CD4-positive, alpha-beta T cell treated with Interleukin-21 for 1 hour (primary cell): ENCODE results near the gene PXDN.
"Not testable (repeated sequence)": the region's sequence is repeated elsewhere in the genome, so short reads cannot be mapped to it uniquely, and the experiment has no call there.

ENCODE experiments used
- DNase-seq: peaks from one replicate; pipeline ENCODE4 v3.0.0-alpha.2; 2020

The PXDN gene

DNA sequence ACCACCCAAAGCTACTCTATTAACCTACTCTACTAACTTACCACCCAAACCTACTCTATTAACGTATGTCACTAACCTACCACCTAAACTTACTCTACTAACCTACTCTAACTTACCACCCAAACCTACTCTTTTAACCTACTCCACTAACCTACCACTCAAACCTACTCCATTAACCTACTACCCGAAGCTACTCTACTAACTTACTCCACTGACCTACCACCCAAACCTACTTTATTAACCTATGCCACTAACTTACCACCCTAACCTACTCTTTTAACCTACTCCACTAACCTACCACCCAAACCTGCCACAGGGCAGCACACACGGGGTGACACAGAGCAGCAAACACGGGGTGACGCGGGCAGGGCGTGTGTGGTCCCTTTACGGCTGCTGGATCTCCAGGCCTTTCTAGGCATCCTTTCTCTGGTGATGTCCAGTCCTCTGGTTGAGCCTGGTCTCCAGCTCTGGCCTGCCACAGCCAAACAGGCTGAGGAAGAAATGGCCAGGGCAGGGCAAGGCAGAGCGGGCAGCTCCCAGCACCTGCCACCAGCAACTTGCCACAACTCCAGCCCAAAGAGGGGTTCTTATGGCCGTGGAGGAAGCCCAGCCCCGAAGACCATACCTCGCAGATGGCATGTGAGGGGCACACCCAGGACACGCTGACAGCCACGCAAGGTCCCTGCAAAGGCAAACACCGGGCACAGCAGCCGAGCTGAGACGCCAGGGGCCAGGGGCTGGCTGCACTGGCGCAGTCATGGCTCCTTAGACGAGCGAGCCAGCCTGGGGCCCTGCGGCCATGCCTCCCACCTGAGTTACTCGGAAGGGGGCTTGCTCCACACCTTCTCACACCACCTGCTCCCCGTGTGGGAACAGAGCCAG lies 25.7 kb downstream of the PXDN start:
- no peak for DNase-seq

DNA sequence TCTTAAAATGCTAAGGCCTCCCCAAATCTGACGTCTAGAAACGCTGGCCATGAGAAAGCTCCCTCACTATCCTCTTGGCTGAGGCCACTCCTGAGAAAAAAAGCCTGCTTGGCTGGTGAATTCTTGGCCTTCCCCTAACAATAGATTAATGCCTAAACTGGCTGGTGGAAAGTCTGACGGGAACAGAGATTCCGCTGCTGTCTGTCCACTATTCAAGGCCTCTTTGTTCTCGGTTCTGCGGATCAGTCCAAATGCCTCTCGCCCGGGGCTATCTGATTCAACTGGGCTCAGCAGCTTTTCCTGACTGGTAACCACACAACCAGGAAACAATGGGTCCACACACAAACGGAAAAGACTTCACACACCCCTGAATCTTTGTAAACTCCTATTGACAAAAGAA lies 27.2 kb downstream of the PXDN start:
- no peak for DNase-seq

GRCh38 chr2:1716441-1716840 lies 27.9 kb downstream of the PXDN start:
- no peak for DNase-seq

GRCh38 chr2:1716014-1716305 lies 28.4 kb downstream of the PXDN start:
- not testable (repeated sequence) for DNase-seq

GRCh38 chr2:1715184-1716013 lies 28.9 kb downstream of the PXDN start:
- no peak for DNase-seq

- no peak for DNase-seq
Observed at GRCh38 chr2:1714291-1715064, 29.8 kb downstream of the PXDN start.

DNA sequence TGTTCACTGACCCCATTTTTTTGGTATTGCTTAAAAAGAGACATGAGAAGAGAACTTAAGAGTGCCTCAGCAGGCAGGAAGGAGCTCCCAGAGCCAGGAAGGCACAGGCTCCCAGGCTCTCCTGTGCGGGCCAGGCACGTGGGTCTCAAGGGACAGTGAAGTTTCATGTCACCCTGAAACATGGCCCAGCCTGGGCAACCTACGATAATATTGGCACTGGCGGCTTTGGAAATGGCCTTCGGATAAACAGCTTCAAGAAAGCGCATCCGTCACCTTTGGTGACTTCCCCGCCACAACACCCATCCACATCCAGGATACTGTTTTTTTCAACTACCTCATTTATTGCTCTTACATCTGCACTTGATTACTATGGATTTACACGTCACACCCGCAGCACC lies 30.5 kb downstream of the PXDN start:
- no peak for DNase-seq

DNA sequence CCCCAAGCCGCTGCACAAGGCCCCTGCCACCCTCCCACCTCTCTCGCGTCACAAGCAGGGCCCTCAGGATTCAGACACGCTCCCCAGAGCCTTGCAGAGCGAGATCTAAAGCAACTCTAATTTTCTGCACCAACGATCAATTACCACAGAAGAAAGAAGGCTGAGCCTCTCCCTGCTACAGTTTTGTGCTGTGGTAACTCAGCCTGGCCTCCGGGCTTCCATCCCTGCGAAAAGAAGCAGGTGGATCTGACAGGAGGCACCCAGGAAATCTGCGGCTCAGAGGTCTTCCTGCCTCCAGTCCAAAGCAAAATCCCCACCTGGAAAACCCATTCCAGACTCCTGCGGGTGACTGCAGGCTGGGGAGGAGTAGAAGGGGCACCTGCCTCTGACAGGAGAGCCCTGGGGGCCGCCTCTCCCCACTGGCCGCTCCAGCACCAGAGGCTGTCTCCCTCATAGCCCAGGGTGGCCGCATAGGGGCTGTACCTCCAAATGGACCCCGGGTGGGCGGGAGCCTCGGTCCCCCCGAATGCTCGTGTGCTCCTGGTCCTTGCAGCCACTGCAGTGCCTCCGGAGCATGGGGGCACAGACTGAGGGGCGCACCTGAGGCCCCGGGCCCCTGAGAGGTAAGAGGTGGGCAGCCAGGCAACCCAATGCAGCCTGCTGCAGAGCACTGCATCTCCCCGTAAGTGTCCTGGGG lies 31.0 kb downstream of the PXDN start:
- no peak for DNase-seq

GRCh38 chr2:1709946-1710560 lies 34.3 kb downstream of the PXDN start:
- no peak for DNase-seq

DNA sequence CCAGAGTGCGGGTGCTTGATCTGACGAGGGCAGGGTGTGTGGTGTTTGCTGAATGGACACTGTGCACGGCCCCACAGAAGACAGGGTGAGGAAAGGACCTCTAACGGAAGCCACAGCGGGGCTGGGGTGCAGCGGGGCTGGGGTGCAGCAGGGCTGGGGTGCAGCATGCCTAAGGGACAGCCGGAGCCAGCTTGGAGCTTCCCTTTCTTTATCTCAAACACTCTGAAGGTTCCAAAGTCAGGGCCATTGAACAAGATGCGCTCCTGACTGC lies 35.0 kb downstream of the PXDN start:
- DNase-seq = no peak

GRCh38 chr2:1708476-1709334 lies 35.6 kb downstream of the PXDN start:
- DNase-seq = no peak

DNA sequence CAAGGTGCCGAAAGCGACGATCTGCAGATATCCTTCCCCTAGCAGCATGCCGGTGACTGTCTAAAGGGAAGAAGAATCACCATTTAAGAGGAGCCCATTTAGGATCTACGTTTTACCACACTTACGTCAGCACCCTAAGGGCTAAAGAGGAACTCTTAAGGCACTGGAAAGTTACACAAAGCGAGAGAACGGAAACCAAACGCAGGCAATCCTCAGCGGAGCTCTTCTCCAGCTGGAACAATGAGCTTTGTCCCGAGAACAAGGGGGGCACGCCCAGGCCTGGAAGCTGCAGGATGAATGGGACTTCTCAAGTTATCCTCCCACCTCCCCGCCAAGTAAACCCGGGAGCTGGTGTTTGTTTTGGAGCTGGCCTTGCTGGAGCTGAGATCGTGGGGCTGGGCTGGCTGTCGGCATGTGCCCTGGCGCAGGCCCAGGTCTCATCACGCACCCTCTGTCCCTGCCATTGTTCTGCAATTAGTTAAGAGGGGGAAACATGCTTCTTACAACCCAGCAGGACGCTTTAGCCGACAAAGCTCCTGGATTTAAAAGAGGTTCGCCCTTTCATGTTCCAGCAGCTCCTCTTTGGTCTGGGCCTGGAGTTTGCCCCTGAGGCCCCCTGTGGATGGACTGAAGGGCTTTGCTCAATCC lies 36.4 kb downstream of the PXDN start:
- DNase-seq = no peak

- not testable (repeated sequence) for DNase-seq
Observed at GRCh38 chr2:1706089-1706841, 38.0 kb downstream of the PXDN start.

DNA sequence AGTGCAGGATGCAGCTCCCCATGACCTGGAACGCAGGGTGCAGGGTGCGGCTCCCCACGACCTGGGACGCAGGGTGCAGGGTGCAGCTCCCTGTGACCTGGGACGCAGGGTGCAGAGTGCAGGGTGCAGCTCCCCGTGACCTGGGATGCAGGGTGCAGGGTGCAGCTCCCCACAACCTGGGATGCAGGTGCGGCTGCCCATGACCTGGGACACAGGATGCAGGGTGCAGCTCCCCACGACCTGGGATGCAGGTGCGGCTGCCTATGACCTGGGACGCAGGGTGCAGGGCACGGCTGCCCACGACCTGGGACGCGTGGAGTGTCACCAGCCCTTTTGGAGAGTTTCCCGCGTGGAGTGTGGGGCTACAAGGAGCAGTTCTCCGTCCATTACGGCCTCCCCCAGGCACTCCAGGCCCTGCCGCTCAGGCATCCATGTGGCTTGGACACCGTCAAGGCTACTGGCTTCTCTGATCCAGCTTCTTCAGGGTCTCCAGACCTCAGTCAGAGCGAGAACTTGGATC lies 38.7 kb downstream of the PXDN start:
- DNase-seq = no peak

- no peak for DNase-seq
Observed at GRCh38 chr2:1704631-1705556, 39.4 kb downstream of the PXDN start.

GRCh38 chr2:1702186-1702565 lies 42.1 kb downstream of the PXDN start:
- no peak for DNase-seq

DNA sequence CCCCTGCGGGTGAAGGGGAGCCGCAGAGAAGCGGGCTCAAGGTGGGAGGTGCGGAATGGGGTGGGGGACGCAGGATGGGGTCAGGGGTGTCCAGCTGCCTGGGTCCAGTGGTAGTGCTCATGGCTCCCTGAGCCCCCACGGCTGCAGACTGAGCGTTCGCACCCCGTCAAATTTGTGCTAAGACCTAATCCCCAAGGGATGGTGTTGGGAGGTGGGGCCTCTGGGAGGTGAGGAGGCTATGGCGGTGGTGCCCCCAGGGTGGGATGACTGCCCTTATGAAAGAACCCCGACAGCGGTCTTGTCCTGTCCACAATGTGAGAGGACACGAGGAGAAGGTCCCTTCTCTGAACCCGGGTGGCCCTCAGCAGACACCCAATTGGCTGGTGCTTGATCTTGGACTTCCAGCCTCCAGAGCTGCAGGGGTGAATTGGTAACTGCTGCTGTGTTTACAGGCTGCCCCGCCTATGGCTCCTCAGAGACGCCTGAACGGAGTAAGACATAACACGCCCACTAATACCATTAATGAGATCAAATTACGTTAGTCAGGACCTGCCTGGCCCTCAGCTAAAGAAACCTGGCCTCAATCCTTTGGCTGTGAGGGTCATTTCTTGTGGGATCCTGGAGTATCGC lies 42.6 kb downstream of the PXDN start:
- DNase-seq = no peak

DNA sequence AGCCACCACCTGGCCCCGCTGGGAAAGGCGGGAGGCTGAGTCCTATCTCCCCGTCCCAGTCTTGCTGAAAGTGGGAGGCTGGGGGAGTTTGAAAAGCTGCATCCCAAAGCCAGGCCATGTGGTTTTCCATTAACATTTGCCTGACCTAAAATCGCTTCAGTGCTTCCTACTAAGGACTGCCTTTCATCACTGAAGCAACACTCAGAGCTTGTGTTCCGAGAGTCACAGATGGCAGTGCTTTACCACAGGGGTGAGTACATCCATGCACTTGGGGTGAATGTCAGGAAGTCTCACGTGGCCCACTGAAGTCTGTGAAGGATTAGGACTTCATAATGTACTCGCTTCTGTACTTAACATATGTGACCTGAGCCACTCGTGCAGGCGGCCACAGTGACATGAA lies 43.3 kb downstream of the PXDN start:
- DNase-seq = no peak

DNA sequence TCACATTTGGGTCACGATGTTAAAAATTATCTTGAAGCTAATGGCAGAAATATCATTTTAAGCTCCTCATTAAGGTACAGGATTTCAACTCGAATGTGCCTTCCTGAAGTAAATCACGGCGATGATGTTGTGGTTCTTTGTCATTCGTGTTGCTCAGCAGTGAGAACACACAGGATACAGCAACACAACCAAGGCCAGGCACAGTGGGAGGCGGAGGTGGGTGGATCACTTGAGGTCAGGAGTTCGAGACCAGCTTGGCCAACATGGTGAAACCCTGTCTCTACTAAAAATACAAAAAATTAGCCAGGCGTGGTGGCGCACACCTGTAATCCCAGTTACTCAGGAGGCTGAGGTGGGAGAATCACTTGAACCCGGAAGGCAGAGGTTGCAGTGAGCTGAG lies 43.9 kb downstream of the PXDN start:
- not testable (repeated sequence) for DNase-seq
